Upper lobe of left lung (tissue), 6 donors: ENCODE results near the gene SCARB2. TPM values are rescaled to one million over a fixed set of nuclear protein-coding genes. Genes with fewer than 3 reads are reported as not detected.

ENCODE experiments used
- ATAC-seq, 2 donors: fragments of 200-7000 bp; cut with Tn5 transposase; one replicate each; pipeline ENCODE4 v1.9.1; 2022; ENCODE audit warnings: mild to moderate bottlenecking in 2 of 2, moderate library complexity in 2 of 2; ENCODE audit not compliant: low FRiP score in 2 of 2
- DNase-seq, 2 donors: peaks; one replicate each; pipeline ENCODE4 v3.0.0-alpha.2; 2019 to 2020
- H3K27ac ChIP-seq, 4 donors: fragments of 200-600 bp; sonication (generic); one replicate each; pipeline ENCODE4 v1.5.1; 2016 to 2019
- H3K27me3 ChIP-seq, 4 donors: fragments of 200-600 bp; sonication (generic); one replicate each; pipeline ENCODE4 v1.5.1; 2017 to 2019
- H3K36me3 ChIP-seq, 4 donors: fragments of 200-600 bp; sonication (generic); one replicate each; pipeline ENCODE4 v1.5.1; 2016 to 2019
- H3K4me1 ChIP-seq, 4 donors: fragments of 200-600 bp; sonication (generic); one replicate each; pipeline ENCODE4 v1.5.1; 2018 to 2019
- H3K4me3 ChIP-seq, 4 donors: fragments of 200-600 bp; sonication (generic); one replicate each; pipeline ENCODE4 v1.5.1; 2017 to 2019; ENCODE audit warnings: mild to moderate bottlenecking in 2 of 4, moderate library complexity in 1 of 4
- H3K9me3 ChIP-seq, 4 donors: fragments of 200-600 bp; sonication (generic); one replicate each; pipeline ENCODE4 v1.5.1; 2018 to 2019
- CTCF ChIP-seq, 6 experiments: fragments of 450-650 bp in 4 of 6; fragments of 200-600 bp in 2 of 6; sonication (generic) in 2 of 6; IDR thresholded peaks; one replicate each; pipeline ENCODE4 v1.5.1; 2016 to 2019; ENCODE audit warnings: antibody characterized with exemption in 6 of 6
- EP300 ChIP-seq, 4 donors: sonication (generic); formaldehyde crosslinking; IDR thresholded peaks; one replicate each; pipeline ENCODE4 v1.5.1; 2017; ENCODE audit warnings: antibody characterized with exemption in 4 of 4, control low read depth in 2 of 4
- POLR2A ChIP-seq, 4 donors: fragments of 450-650 bp; IDR thresholded peaks; one replicate each; pipeline ENCODE4 v1.5.1; 2016 to 2017; ENCODE audit warnings: antibody characterized with exemption in 4 of 4, mild to moderate bottlenecking in 2 of 4
- POLR2AphosphoS5 ChIP-seq, 2 donors: sonication (generic); formaldehyde crosslinking; IDR thresholded peaks; one replicate each; pipeline ENCODE4 v1.5.1; 2017; ENCODE audit warnings: antibody characterized with exemption in 2 of 2
- WGBS, 2 donors: methylation state at CpG; one replicate each; pipeline ENCODE4 v1.1.5; 2017 to 2018; 5-methylcytosine and 5-hydroxymethylcytosine counted together
- total RNA-seq, 6 donors: library from RNA; depleted of rRNA in 4 of 6; stranded (reverse); fragments of >200 nt in 4 of 6; gene quantifications; one replicate each; pipeline versions ENCODE4 v1.1.0 to v1.2.1, GENCODE V29; 2016 to 2021
- donor health status: DM: no; HTN: no; CAD: no; lungs with moderate emphysema.
- donor health status: DM: no; HTN: yes; CAD: no; lungs with severe emphysema.

The SCARB2 gene
- total RNA-seq, 6 donors from 2014 or later, result 103 to 190 (median 174) TPM

- TF ChIP-seq POLR2AphosphoS5 (IDR thresholded peaks at IDR 0.05), result no peak
- TF ChIP-seq POLR2A (IDR thresholded peaks at IDR 0.05), result no peak
- H3K4me1 ChIP-seq, result peaks cover 87 to 92% (median 90%) of the 10 kb centered on the region in 4 donors
- peaks cover 0 to 6% (median 0%) of the 10 kb centered on the region in 4 donors for H3K9me3 ChIP-seq
- H3K4me3 ChIP-seq, result no peak overlapping the region
- ATAC-seq (no peak), DNase-seq (no peak)
- H3K36me3 ChIP-seq, result peaks cover 0 to 34% (median 15%) of the 10 kb centered on the region in 4 donors
- H3K27ac ChIP-seq, result peak overlapping the region; percentile 69 to 88 (median 76)
- no peaks in the 10 kb centered on the region for H3K27me3 ChIP-seq
- WGBS, 2 donors, result 75 to 77% methylated on average over 10 of the region's 10 CpGs
Observed at GRCh38 chr4:76197031-76197743, 16.4 kb downstream of the SCARB2 start.

- no peak for ATAC-seq
Observed at GRCh38 chr4:76196376-76196775, 17.2 kb downstream of the SCARB2 start.

GRCh38 chr4:76195326-76195725 lies 18.3 kb downstream of the SCARB2 start:
- no peak for ATAC-seq
- Histone ChIP-seq H3K4me1 (peaks cover 73 to 76% (median 75%) of the 10 kb centered on the region in 4 donors), H3K36me3 (peaks cover 0 to 43% (median 15%) of the 10 kb centered on the region in 4 donors), H3K4me3 (no peak overlapping the region), H3K27ac (peak overlapping the region; percentile 69 to 88 (median 76)), H3K27me3 (no peaks in the 10 kb centered on the region), H3K9me3 (peaks cover 0 to 6% (median 0%) of the 10 kb centered on the region in 4 donors)
- no peak for DNase-seq
- 42 to 63% methylated on average over 3 of the region's 3 CpGs for WGBS, 2 donors
- TF ChIP-seq CTCF (IDR thresholded peaks at IDR 0.05) (no peak), POLR2AphosphoS5 (IDR thresholded peaks at IDR 0.05) (no peak), EP300 (IDR thresholded peaks at IDR 0.05) (no peak), POLR2A (IDR thresholded peaks at IDR 0.05) (no peak)

More at GRCh38 chr4:76196376-76196775, 17.2 kb downstream of the SCARB2 start:
- WGBS, 2 donors, result 96 to 100% methylated on average over 2 of the region's 2 CpGs
- Histone ChIP-seq H3K27ac (peak overlapping the region; percentile 69 to 88 (median 76)), H3K9me3 (peaks cover 0 to 6% (median 0%) of the 10 kb centered on the region in 4 donors), H3K36me3 (peaks cover 0 to 39% (median 15%) of the 10 kb centered on the region in 4 donors), H3K4me3 (no peak overlapping the region), H3K27me3 (no peaks in the 10 kb centered on the region), H3K4me1 (peaks cover 84 to 87% (median 86%) of the 10 kb centered on the region in 4 donors)
- TF ChIP-seq POLR2A (IDR thresholded peaks at IDR 0.05), result no peak
- no peak for TF ChIP-seq EP300 (IDR thresholded peaks at IDR 0.05)
- TF ChIP-seq POLR2AphosphoS5 (IDR thresholded peaks at IDR 0.05), result no peak
- no peak for TF ChIP-seq CTCF (IDR thresholded peaks at IDR 0.05)
- no peak for DNase-seq

- Histone ChIP-seq H3K4me3 (no peak overlapping the region), H3K4me1 (peaks cover 63 to 66% (median 65%) of the 10 kb centered on the region in 4 donors), H3K9me3 (peaks cover 0 to 6% (median 0%) of the 10 kb centered on the region in 4 donors), H3K36me3 (peaks cover 0 to 43% (median 15%) of the 10 kb centered on the region in 4 donors), H3K27ac (peak overlapping the region; percentile 69 to 88 (median 77)), H3K27me3 (no peaks in the 10 kb centered on the region)
- peak; percentile 70 to 87 for ATAC-seq
- peak in 1 of 2 donors; percentile 68 for DNase-seq
- 48 to 59% methylated on average over 2 of the region's 2 CpGs for WGBS, 2 donors
- TF ChIP-seq CTCF (IDR thresholded peaks at IDR 0.05) (no peak), EP300 (IDR thresholded peaks at IDR 0.05) (peak in 2 of 4 donors; percentile 27 to 85), POLR2A (IDR thresholded peaks at IDR 0.05) (no peak), POLR2AphosphoS5 (IDR thresholded peaks at IDR 0.05) (peak in 1 of 2 donors; percentile 65)
Observed at GRCh38 chr4:76194325-76194724, 19.3 kb downstream of the SCARB2 start.

GRCh38 chr4:76192236-76192635 lies 21.4 kb downstream of the SCARB2 start:
- H3K4me1 ChIP-seq, result peaks cover 45 to 52% (median 50%) of the 10 kb centered on the region in 4 donors
- H3K4me3 ChIP-seq, result no peak overlapping the region
- 81 to 85% methylated on average over 2 of the region's 2 CpGs for WGBS, 2 donors
- H3K27ac ChIP-seq, result peak overlapping the region in 2 of 4 donors; percentile 19 to 73
- TF ChIP-seq EP300 (IDR thresholded peaks at IDR 0.05) (no peak), POLR2AphosphoS5 (IDR thresholded peaks at IDR 0.05) (no peak), CTCF (IDR thresholded peaks at IDR 0.05) (no peak), POLR2A (IDR thresholded peaks at IDR 0.05) (no peak)
- H3K9me3 ChIP-seq, result peaks cover 0 to 6% (median 0%) of the 10 kb centered on the region in 4 donors
- H3K27me3 ChIP-seq, result no peaks in the 10 kb centered on the region
- ATAC-seq (no peak), DNase-seq (no peak)
- H3K36me3 ChIP-seq, result peaks cover 0 to 43% (median 15%) of the 10 kb centered on the region in 4 donors
